B cell (primary cell): ENCODE results near the gene TBC1D17. TPM values are rescaled to one million over a fixed set of nuclear protein-coding genes. Genes with fewer than 3 reads are reported as not detected.

Source experiments
- ATAC-seq: fragments of 200-7000 bp; cut with Tn5 transposase; one replicate; pipeline ENCODE4 v1.10.0; 2021; ENCODE audit warnings: low read depth, mild to moderate bottlenecking, moderate number of reproducible peaks, moderate library complexity
- CTCF ChIA-PET: fragments of 350-600 bp; sonication (Branson Sonifier 250); formaldehyde crosslinking; loops from one replicate; lab custom pipeline; 2021; ENCODE audit warnings: antibody characterized with exemption, inconsistent platforms; lab: Charles Lee
- POLR2A ChIA-PET: fragments of 350-600 bp; sonication (Branson Sonifier 250); formaldehyde crosslinking; loops from one replicate; lab custom pipeline; 2021; ENCODE audit warnings: antibody characterized with exemption; lab: Charles Lee
- DNase-seq: peaks from one replicate; pipeline ENCODE4 v3.0.0; 2013
- H2AFZ ChIP-seq: 2 replicates; pipeline ENCODE4 v1.6.1; 2012; ENCODE audit warnings: mild to moderate bottlenecking, low read depth, low read length; ENCODE audit not compliant: insufficient read depth, poor library complexity, severe bottlenecking
- H3K27ac ChIP-seq, 2 donors: 1 replicate in 1 of 2; 2 replicates in 1 of 2; pipeline ENCODE4 v1.5.1; 2012 to 2013; ENCODE audit warnings: low read length in 2 of 2, mild to moderate bottlenecking in 2 of 2, moderate library complexity in 1 of 2
- H3K27me3 ChIP-seq, 4 experiments: fragments of 200-600 bp in 1 of 4; sonication (generic) in 1 of 4; replicated peaks in 1 of 4; 1 replicate in 2 of 4; 2 replicates in 2 of 4; pipeline versions ENCODE4 v1.6.1 to v1.7.0; 2013 to 2016; ENCODE audit warnings: low read length in 3 of 4, mild to moderate bottlenecking in 2 of 4, mixed read lengths in 1 of 4, moderate library complexity in 1 of 4; ENCODE audit not compliant: insufficient read depth in 4 of 4, control insufficient read depth in 3 of 4; ENCODE audit errors: control extremely low read depth in 1 of 4
- H3K36me3 ChIP-seq, 2 experiments: replicated peaks in 1 of 2; 1 replicate in 1 of 2; 2 replicates in 1 of 2; pipeline versions ENCODE4 v1.6.1 to v1.7.1; 2013; ENCODE audit warnings: low read length in 1 of 2; ENCODE audit not compliant: insufficient read depth in 2 of 2, control insufficient read depth in 1 of 2; ENCODE audit errors: control extremely low read depth in 1 of 2, extremely low read depth in 1 of 2
- H3K4me1 ChIP-seq, 2 donors: fragments of 200-600 bp in 1 of 2; sonication (generic) in 1 of 2; 1 replicate in 1 of 2; 2 replicates in 1 of 2; pipeline versions ENCODE4 v1.5.1 to v1.6.1; 2013 to 2017; ENCODE audit warnings: low read length in 2 of 2; ENCODE audit not compliant: control insufficient read depth in 2 of 2, insufficient read depth in 2 of 2
- H3K4me2 ChIP-seq: replicated peaks from 2 replicates; pipeline ENCODE3; 2012; ENCODE audit warnings: mild to moderate bottlenecking, low read depth, low read length; ENCODE audit not compliant: poor library complexity, severe bottlenecking
- H3K4me3 ChIP-seq, 5 experiments: fragments of 200-600 bp in 1 of 5; sonication (generic) in 1 of 5; 1 replicate in 3 of 5; 2 replicates in 2 of 5; pipeline versions ENCODE4 v1.5.1 to v1.7.0; 2011 to 2016; ENCODE audit warnings: low read length in 4 of 5, mild to moderate bottlenecking in 4 of 5, low read depth in 2 of 5, control low read depth in 1 of 5, moderate library complexity in 1 of 5; ENCODE audit not compliant: insufficient read depth in 1 of 5; ENCODE audit errors: control extremely low read depth in 1 of 5, extremely low read depth in 1 of 5
- H3K79me2 ChIP-seq: fragments of 200-600 bp; sonication (generic); one replicate; pipeline ENCODE4 v1.6.0; 2016; ENCODE audit warnings: low read length; ENCODE audit not compliant: control insufficient read depth, insufficient read depth
- H3K9ac ChIP-seq: fragments of 200-600 bp; sonication (generic); 2 replicates; pipeline ENCODE4 v1.6.1; 2017; ENCODE audit warnings: mild to moderate bottlenecking, low read length, moderate library complexity
- H3K9me3 ChIP-seq, 3 donors: one replicate each; pipeline versions ENCODE4 v1.6.1 to v1.7.1; 2013; ENCODE audit warnings: low read length in 2 of 3; ENCODE audit not compliant: control insufficient read depth in 2 of 3, insufficient read depth in 1 of 3; ENCODE audit errors: control extremely low read depth in 1 of 3
- H4K20me1 ChIP-seq: 2 replicates; pipeline ENCODE4 v1.6.0; 2012; ENCODE audit warnings: mild to moderate bottlenecking, low read length; ENCODE audit not compliant: insufficient read depth, control insufficient read depth, poor library complexity, severe bottlenecking
- H3K27ac Mint-ChIP-seq: one replicate; pipeline ENCODE4 v1.8.0; 2021; ENCODE audit warnings: mixed read lengths
- H3K27me3 Mint-ChIP-seq: one replicate; pipeline ENCODE4 v1.8.0; 2021; ENCODE audit warnings: mixed read lengths
- H3K4me1 Mint-ChIP-seq: one replicate; pipeline ENCODE4 v1.8.0; 2021; ENCODE audit warnings: mixed read lengths
- H3K4me3 Mint-ChIP-seq: one replicate; pipeline ENCODE4 v1.8.0; 2021; ENCODE audit warnings: mixed read lengths
- H3K9me3 Mint-ChIP-seq: one replicate; pipeline ENCODE4 v1.8.0; 2022; ENCODE audit warnings: mixed read lengths; ENCODE audit not compliant: insufficient read depth
- EZH2 ChIP-seq: IDR thresholded peaks from 2 replicates; pipeline ENCODE4 v1.6.1; 2012; ENCODE audit warnings: borderline replicate concordance, low read depth, mild to moderate bottlenecking, moderate library complexity, low read length; ENCODE audit not compliant: insufficient read depth, poor library complexity, severe bottlenecking
- WGBS: methylation state at CpG from one replicate; pipeline ENCODE4 v1.1.5; 2013; ENCODE audit warnings: missing lambda C conversion rate; ENCODE audit not compliant: insufficient coverage; 5-methylcytosine and 5-hydroxymethylcytosine counted together
- intact Hi-C: fragments of 100-400 bp; cut with micrococcal nuclease; formaldehyde crosslinking; loops from one replicate; pipeline ENCODE4 v1.10.0; 2022
- polyA plus RNA-seq: library from polyadenylated mRNA; depleted of rRNA; stranded (reverse); fragments of >200 nt; gene quantifications from 2 replicates; pipeline ENCODE4 v1.2.3, GENCODE V29; 2012
- total RNA-seq, 2 donors: library from RNA; stranded (reverse); fragments of 120-200 nt in 1 of 2; gene quantifications; 1 replicate in 1 of 2; 2 replicates in 1 of 2; pipeline versions ENCODE4 v1.2.3 to v1.2.4, GENCODE V29; 2013 to 2022
- TF ChIP-seq, protein P1 (sequence below): fragments of 200-600 bp; IDR thresholded peaks from one replicate; pipeline ENCODE4 v1.8.0; 2022; ENCODE audit warnings: antibody characterized with exemption, mild to moderate bottlenecking

TBC1D17 gene
- total and polyA plus RNA-seq, 2 donors (not counting 1 experiment from before 2014, with no cell fraction given): 85.7 to 98.7 TPM

DNA sequence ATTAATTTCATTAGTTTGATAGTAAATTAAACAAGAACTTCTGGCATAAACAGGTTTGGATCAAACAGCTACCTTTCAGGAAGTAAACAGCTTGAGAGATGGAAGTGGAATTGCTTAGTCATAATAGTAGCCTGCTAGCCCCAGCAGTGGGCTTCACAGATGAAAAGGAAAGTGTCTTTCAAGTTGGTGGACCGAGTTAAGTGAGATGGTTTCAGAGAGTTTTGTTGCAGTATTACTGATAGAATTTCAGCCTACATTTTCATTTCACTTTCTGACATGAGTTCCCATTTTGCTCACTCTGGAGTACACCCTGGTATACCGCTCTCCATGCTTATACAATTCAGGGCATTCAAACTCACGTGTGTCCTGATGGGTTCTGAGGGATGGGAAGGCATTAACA, 28.6 kb upstream of the TBC1D17 start:
- no peak for ATAC-seq
- Histone ChIP-seq H3K9ac (no peak overlapping the region), H3K27me3 (no peaks in the 10 kb centered on the region), H3K4me1 (peaks cover 47 to 64% of the 10 kb centered on the region in 2 donors), H4K20me1 (peaks cover 23% of the 10 kb centered on the region), H3K27ac (no peak overlapping the region), H3K4me3 (no peak overlapping the region), H3K9me3 (peaks cover 0 to 6% (median 0%) of the 10 kb centered on the region in 3 donors), H3K79me2 (peaks cover 33% of the 10 kb centered on the region), H3K4me2 (no peak overlapping the region), H3K36me3 (no peaks in the 10 kb centered on the region), H2AFZ (no peak overlapping the region)
- no peak for TF ChIP-seq EZH2
- TF ChIP-seq, protein P1, sequence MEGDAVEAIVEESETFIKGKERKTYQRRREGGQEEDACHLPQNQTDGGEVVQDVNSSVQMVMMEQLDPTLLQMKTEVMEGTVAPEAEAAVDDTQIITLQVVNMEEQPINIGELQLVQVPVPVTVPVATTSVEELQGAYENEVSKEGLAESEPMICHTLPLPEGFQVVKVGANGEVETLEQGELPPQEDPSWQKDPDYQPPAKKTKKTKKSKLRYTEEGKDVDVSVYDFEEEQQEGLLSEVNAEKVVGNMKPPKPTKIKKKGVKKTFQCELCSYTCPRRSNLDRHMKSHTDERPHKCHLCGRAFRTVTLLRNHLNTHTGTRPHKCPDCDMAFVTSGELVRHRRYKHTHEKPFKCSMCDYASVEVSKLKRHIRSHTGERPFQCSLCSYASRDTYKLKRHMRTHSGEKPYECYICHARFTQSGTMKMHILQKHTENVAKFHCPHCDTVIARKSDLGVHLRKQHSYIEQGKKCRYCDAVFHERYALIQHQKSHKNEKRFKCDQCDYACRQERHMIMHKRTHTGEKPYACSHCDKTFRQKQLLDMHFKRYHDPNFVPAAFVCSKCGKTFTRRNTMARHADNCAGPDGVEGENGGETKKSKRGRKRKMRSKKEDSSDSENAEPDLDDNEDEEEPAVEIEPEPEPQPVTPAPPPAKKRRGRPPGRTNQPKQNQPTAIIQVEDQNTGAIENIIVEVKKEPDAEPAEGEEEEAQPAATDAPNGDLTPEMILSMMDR: no peak
- Mint-ChIP-seq H3K27ac (peak overlapping the region; percentile 67), H3K4me3 (peak overlapping the region; percentile 79), H3K4me1 (peaks cover 63% of the 10 kb centered on the region), H3K27me3 (no peaks in the 10 kb centered on the region), H3K9me3 (no peaks in the 10 kb centered on the region)
- 80% methylated on average over 1 of the region's 3 CpGs for WGBS
- no peak for DNase-seq
- POLR2A ChIA-PET: interaction anchor here (1.3 to 4.8 kb wide), 2 partner anchors 28 to 36 kb away, joined by 6 to 23 read pairs; partner anchors contain the start of genes AKT1S1, FUZ and TBC1D17
- CTCF ChIA-PET: interaction anchor here (0.8 to 1.3 kb wide), 2 partner anchors 89 to 170 kb away, joined by 3 read pairs; no protein-coding TSS in a partner anchor
- intact Hi-C loops: no loop called here
